ENCODE data around the gene B3GNT3.

The B3GNT3 gene

GRCh38 chr19:17861542-17862402, 66.8 kb downstream of the B3GNT3 start:
- H4K20me1 ChIP-seq: peaks cover 49 to 67% (median 63%) of the 10 kb centered on the region in 11 experiments

GRCh38 chr19:17862711-17863519, 68.0 kb downstream of the B3GNT3 start:
- peaks cover 22 to 45% (median 32%) of the 10 kb centered on the region in 10 experiments for H3K4me1 ChIP-seq
- H3K27me3 ChIP-seq: no peaks in the 10 kb centered on the region; a peak in 1 of 22 replicates
- H3K27ac ChIP-seq: peak overlapping the region in 7 of 11 experiments; percentile 95 to 97 (median 97); a peak in 11 of 22 replicates
- peaks cover 49 to 79% (median 64%) of the 10 kb centered on the region in 11 experiments for H4K20me1 ChIP-seq
- H3K4me2 ChIP-seq: peak overlapping the region; percentile 82 to 100 (median 95)
- peaks cover 42 to 56% (median 52%) of the 10 kb centered on the region in 11 experiments for H3K36me3 ChIP-seq
- no peak for TF ChIP-seq Cebpa-rat (IDR thresholded peaks at IDR 0.05)
- H3K9ac ChIP-seq: peak overlapping the region; percentile 92 to 100 (median 97); a peak in 19 of 22 replicates
- peak overlapping the region in 7 of 10 experiments; percentile 84 to 100 (median 93); a peak in 12 of 20 replicates for H3K4me3 ChIP-seq
- no peaks in the 10 kb centered on the region; a peak in 1 of 22 replicates for H3K9me3 ChIP-seq (replicated peaks in 1 of 11)

More at GRCh38 chr19:17861542-17862402, 66.8 kb downstream of the B3GNT3 start:
- Histone ChIP-seq H3K36me3 (peaks cover 42 to 56% (median 52%) of the 10 kb centered on the region in 11 experiments), H3K27me3 (no peaks in the 10 kb centered on the region), H3K4me2 (peak overlapping the region; percentile 82 to 100 (median 95)), H3K9ac (peak overlapping the region; percentile 92 to 100 (median 97)), H3K4me3 (peak overlapping the region; percentile 84 to 100 (median 94); a peak in 19 of 20 replicates), H3K9me3 (replicated peaks in 1 of 11) (no peaks in the 10 kb centered on the region; a peak in 1 of 22 replicates), H3K4me1 (peaks cover 22 to 45% (median 32%) of the 10 kb centered on the region in 10 experiments), H3K27ac (peak overlapping the region in 9 of 11 experiments; percentile 90 to 100 (median 97); a peak in 17 of 22 replicates)
- no peak for TF ChIP-seq Cebpa-rat (IDR thresholded peaks at IDR 0.05)
